Right ventricle myocardium inferior (tissue), 1 donor: Measurements from ENCODE around the gene WDR83. TPM values are rescaled to one million over a fixed set of nuclear protein-coding genes. Genes with fewer than 3 reads are reported as not detected.

Source experiments
- total RNA-seq: library from RNA; stranded (reverse); fragmentation: NEBNext Ultra II Directional; extraction: Animal tissue kit (Norgen Biotek cat#: 25700); gene quantifications from one replicate; pipeline ENCODE4 v1.2.1, GENCODE V29; 2021
- donor health status: DM: no; HTN: yes; CAD: no; lungs with severe emphysema.

WDR83 gene
- total RNA-seq, 1 donor from 2014 or later = 7.2 TPM

Other genes starting within 250 kb of the WDR83 start
- gene ZNF443, start 225.8 kb upstream of the WDR83 start, total RNA-seq = 1.9 TPM
- gene ZNF709, start 182.0 kb upstream of the WDR83 start, total RNA-seq = 2.1 TPM
- 10.3 TPM for gene ZNF564, start 115.3 kb upstream of the WDR83 start, total RNA-seq
- 5.1 TPM for gene ZNF490, start 56.0 kb upstream of the WDR83 start, total RNA-seq
- gene ZNF791, start 55.9 kb upstream of the WDR83 start, total RNA-seq = 14.4 TPM
- gene MAN2B1, start 65 bp upstream of the WDR83 start, total RNA-seq = 40.2 TPM
- gene DHPS, start 15.1 kb downstream of the WDR83 start, total RNA-seq = 45.9 TPM
- gene GNG14, start 21.2 kb downstream of the WDR83 start, total RNA-seq = not detected
- 1.7 TPM for gene FBXW9, start 29.8 kb downstream of the WDR83 start, total RNA-seq
- 35.1 TPM for gene TNPO2, start 57.1 kb downstream of the WDR83 start, total RNA-seq
- gene TRIR, start 67.9 kb downstream of the WDR83 start, total RNA-seq = 133 TPM
- gene GET3, start 70.7 kb downstream of the WDR83 start, total RNA-seq = 65.8 TPM
- not detected for gene BEST2, start 85.0 kb downstream of the WDR83 start, total RNA-seq
- 51.6 TPM for gene HOOK2, start 108.7 kb downstream of the WDR83 start, total RNA-seq
- 25.0 TPM for gene JUNB, start 124.7 kb downstream of the WDR83 start, total RNA-seq
- 692 TPM for gene PRDX2, start 135.0 kb downstream of the WDR83 start, total RNA-seq
- 1.7 TPM for gene THSD8, start 135.3 kb downstream of the WDR83 start, total RNA-seq
- 6.3 TPM for gene RNASEH2A, start 139.8 kb downstream of the WDR83 start, total RNA-seq
- gene RTBDN, start 167.8 kb downstream of the WDR83 start, total RNA-seq = not detected
- gene MAST1, start 171.7 kb downstream of the WDR83 start, total RNA-seq = 0.22 TPM
- gene DNASE2, start 214.6 kb downstream of the WDR83 start, total RNA-seq = 18.8 TPM
- gene KLF1, start 220.4 kb downstream of the WDR83 start, total RNA-seq = not detected
- gene GCDH, start 224.4 kb downstream of the WDR83 start, total RNA-seq = 33.4 TPM